Adipose tissue (tissue), 3 donors: ENCODE data around the gene RPSA. TPM values are rescaled to one million over a fixed set of nuclear protein-coding genes. Genes with fewer than 3 reads are reported as not detected.
"Not testable (repeated sequence)": the region's sequence is repeated elsewhere in the genome, so short reads cannot be mapped to it uniquely, and the experiment has no call there.

Experiments used
- H3K27ac ChIP-seq: one replicate; pipeline ENCODE4 v1.5.1; 2013; ENCODE audit warnings: low read depth, low read length
- WGBS, 3 donors: extraction: QIAGEN DNeasy Blood & Tissue Kit; methylation state at CpG; one replicate each; pipeline ENCODE4 v1.1.7; 2013; 5-methylcytosine and 5-hydroxymethylcytosine counted together
- polyA plus RNA-seq, 3 donors: library from polyadenylated mRNA; stranded (reverse); fragments of 200-250 nt; gene quantifications; one replicate each; pipeline ENCODE4 v1.2.3, GENCODE V29; 2013
- donor health status: healthy with polysubstance abuse.
- donor health status: Bipolar disorder and iron deficiency.
- donor health status: healthy.

RPSA gene
- polyA plus RNA-seq, 3 donors = 1,362 to 1,817 (median 1,440) TPM

- WGBS, 3 donors = 68 to 80% (median 76%) methylated on average over 2 of the region's 2 CpGs
- no peak overlapping the region for H3K27ac ChIP-seq
Observed at GRCh38 chr3:39445927-39446326, 39.4 kb downstream of the RPSA start.

GRCh38 chr3:39446444-39446843, 39.9 kb downstream of the RPSA start:
- H3K27ac ChIP-seq = no peak overlapping the region
- 77 to 85% (median 79%) methylated on average over 2 of the region's 2 CpGs for whole genome bisulfite sequencing, 3 donors

DNA sequence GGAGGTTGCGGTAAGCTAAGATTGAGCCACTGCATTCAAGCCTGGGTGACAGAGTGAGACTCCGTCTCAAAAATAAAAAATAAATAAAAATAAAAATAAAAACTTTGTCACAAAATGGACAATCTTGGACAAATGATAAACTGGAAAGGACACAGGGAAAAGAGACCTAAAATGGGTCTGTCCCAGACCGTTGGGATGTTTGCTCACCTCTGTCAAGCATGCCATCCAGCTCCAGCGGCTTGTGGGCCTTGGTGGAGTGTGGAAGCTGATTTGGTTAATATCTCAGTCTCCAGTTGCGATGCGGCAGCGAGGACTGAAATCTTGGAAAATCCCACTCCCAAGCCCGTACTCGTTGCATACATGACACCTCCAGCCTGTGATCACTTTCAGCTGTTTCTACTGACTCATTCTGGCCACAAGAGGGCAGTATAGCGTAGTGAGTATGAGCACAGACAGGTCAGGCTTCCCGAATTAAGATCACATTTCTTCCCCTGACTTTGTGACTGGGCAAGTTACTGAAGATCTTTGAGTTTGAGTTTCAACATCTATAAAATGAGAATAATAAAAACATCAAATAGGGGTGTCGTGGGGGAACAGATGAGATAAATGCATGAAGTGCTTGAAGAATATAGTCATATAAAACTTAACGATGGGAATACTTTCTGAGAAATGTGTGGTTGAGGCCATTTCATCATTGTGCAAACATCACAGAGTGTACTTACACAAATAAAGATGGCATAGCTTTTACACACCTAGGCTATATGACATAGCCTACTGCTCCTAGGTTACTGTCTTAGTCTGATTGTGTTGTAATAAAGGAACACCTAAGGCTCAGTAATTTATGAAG, 41.3 kb downstream of the RPSA start:
- WGBS, 3 donors = 21 to 27% (median 26%) methylated on average over 13 of the region's 13 CpGs
- H3K27ac ChIP-seq = no peak overlapping the region

DNA sequence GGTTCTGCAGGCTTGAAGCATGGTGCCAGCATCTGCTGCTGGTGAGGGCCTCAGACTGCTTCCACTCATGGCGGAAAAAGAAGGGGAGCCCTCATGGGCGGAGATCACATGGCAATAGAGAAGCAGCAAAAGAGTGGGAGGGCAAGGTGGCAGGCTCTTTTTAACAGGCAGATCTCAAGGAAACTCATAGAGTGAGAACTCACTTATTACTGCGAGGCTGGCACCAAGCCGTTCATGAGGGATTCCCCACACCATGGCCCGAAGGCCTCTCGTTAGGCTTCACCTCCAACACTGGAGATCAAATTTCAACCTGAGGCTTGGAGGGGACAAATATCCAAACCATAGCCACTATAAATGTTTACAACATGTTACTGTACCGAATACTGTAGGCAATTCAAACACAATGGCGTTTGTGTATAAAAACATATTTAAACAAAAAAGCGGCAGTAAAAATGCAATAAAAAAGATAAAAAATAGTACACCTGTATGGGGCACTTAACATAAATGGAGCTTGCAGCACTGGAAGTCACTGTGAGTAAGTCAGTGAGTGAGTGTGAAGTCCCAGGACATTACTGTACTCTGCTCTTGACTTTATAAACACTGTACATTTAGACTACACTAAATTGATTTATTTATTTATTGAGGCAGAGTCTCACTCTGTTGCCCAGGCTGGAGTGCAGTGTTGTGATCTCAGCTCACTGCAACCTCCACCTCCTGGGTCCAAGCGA, 42.1 kb downstream of the RPSA start:
- 65 to 77% (median 77%) methylated on average over 10 of the region's 10 CpGs for WGBS, 3 donors
- no peak overlapping the region for H3K27ac ChIP-seq

DNA sequence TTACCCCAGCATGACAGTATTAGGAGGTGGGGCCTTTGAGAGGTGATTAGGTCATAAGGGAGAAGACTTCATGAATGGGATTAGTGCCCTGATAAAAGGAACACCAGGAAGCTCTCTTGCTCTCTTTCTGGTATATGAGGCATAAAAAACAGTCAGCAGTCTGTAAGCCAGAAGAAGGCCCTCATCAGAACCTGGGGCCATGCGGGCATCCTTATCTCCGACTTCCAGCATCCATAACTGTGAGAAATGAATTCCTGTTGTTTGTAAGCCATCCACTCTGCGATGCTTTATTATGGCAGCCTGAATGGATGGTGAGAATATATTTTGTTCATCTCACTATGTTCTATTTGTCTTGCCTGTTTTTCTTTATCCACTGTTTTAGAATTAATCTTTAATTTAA, 43.3 kb downstream of the RPSA start:
- WGBS, 3 donors = 65 to 81% (median 65%) methylated on average over 3 of the region's 3 CpGs
- H3K27ac ChIP-seq = no peak overlapping the region

DNA sequence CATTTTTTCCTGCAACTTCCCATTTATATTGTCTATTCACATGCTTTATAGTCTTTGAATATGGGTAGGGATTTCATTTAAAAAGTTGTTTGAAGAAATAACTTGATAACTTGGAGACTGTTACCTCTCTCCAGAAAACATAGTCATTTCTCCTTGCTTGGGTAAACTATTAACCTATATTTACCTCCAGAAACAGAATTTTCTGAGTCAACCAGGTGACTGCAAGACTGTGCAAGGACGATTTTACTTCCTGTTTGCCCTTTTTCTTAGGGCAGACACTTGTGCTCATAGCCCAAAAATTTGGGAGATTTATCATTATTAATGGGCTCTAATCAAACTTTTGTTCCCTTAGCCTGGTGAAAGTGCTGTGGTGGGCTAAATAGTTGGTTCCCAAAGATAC, 46.6 kb downstream of the RPSA start:
- WGBS, 3 donors = 21 to 50% (median 49%) methylated on average over 1 of the region's 1 CpG
- no peak overlapping the region for H3K27ac ChIP-seq

- not testable (repeated sequence) for H3K27ac ChIP-seq
- 93 to 95% (median 95%) methylated on average over 7 of the region's 7 CpGs for WGBS, 3 donors
Observed at GRCh38 chr3:39453872-39454271, 47.4 kb downstream of the RPSA start.

DNA sequence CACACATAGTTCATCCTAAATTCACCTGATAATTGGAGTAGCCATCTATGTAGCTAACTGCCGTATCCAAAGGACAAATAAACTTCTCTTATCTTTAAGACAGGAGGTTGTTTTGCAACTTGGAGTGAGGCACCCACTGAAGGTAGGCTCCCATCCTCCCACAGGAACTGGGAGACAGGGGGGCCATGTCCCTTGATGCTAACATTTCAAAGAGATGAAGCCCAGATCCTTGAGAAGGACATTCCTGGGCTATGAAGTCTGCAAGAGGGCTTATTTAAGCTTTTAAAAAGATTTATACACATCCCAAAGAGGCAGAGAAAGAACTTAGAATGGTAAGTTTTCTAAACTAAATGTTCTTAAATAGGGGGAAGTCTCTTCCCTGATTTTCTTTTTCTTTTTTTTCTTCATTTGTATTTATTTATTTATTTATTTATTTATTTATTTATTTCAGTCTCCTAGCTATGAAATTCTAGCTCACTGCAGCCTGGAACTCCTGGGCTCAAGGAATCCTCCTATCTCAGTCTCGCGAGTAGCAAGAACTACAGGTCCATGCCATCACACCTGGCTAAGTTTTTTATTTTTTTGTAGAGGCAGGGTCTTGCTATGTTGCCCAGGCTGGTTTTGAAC, 48.2 kb downstream of the RPSA start:
- H3K27ac ChIP-seq = no peak overlapping the region
- WGBS, 3 donors = 54 to 59% (median 55%) methylated on average over 3 of the region's 3 CpGs

GRCh38 chr3:39456159-39456558, 49.6 kb downstream of the RPSA start:
- WGBS, 3 donors = 94 to 96% (median 95%) methylated on average over 20 of the region's 20 CpGs
- H3K27ac ChIP-seq = no peak overlapping the region

- 82 to 87% (median 84%) methylated on average over 9 of the region's 9 CpGs for WGBS, 3 donors
- H3K27ac ChIP-seq = no peak overlapping the region
Observed at GRCh38 chr3:39457361-39457760, 50.8 kb downstream of the RPSA start.

- WGBS, 3 donors = 87 to 94% (median 93%) methylated on average over 5 of the region's 5 CpGs
Observed at GRCh38 chr3:39458579-39458978, 52.1 kb downstream of the RPSA start.

GRCh38 chr3:39460677-39461076, 54.2 kb downstream of the RPSA start:
- no peak overlapping the region for H3K27ac ChIP-seq
- WGBS, 3 donors = 78 to 79% (median 79%) methylated on average over 2 of the region's 2 CpGs

More at GRCh38 chr3:39458579-39458978, 52.1 kb downstream of the RPSA start:
- H3K27ac ChIP-seq = not testable (repeated sequence)

Other genes starting within 250 kb of the RPSA start
- under 1 TPM; 0.37 to 0.67 (median 0.51) TPM for gene XIRP1, start 214.1 kb upstream of the RPSA start, polyA plus RNA-seq
- gene CX3CR1, start 126.7 kb upstream of the RPSA start, polyA plus RNA-seq = under 1 TPM; 0.24 to 0.45 (median 0.34) TPM
- not detected for gene CCR8, start 77.0 kb upstream of the RPSA start, polyA plus RNA-seq
- 10 to 100 TPM; 19.3 to 41.8 (median 22.7) TPM for gene SLC25A38, start 23.4 kb upstream of the RPSA start, polyA plus RNA-seq
- gene MOBP, start 61.0 kb downstream of the RPSA start, polyA plus RNA-seq = under 1 TPM in 2 of 3 donors, not detected in 1; 0.07 to 0.22 TPM